ENCODE data around the gene CDAN1.

- TF ChIP-seq YY1 (IDR thresholded peaks at IDR 0.05; ENCODE audit: insufficient read depth, insufficient read length): no peak
- no peak for TF ChIP-seq SUZ12 (IDR thresholded peaks at IDR 0.05; ENCODE audit: extremely low read depth, insufficient read depth, insufficient read length)
Observed at GRCh38 chr15:42730135-42730534, 6.8 kb downstream of the CDAN1 start.

Measured in NT2/D1 (cell line).